Psoas muscle (tissue), 8 donors: ENCODE results near the gene YIPF2. TPM values are rescaled to one million over a fixed set of nuclear protein-coding genes. Genes with fewer than 3 reads are reported as not detected.

Source experiments
- ATAC-seq, 4 donors: fragments of 200-7000 bp; cut with Tn5 transposase; one replicate each; pipeline ENCODE4 v1.9.1; 2020; ENCODE audit warnings: moderate library complexity in 3 of 4, mild to moderate bottlenecking in 2 of 4
- DNase-seq, 2 donors: peaks; one replicate each; pipeline ENCODE4 v3.0.0-alpha.2; 2020
- H3K27ac ChIP-seq: fragments of 200-600 bp; one replicate; pipeline ENCODE4 v1.8.0; 2022
- H3K27me3 ChIP-seq, 3 donors: fragments of 200-600 bp in 1 of 3; one replicate each; pipeline versions ENCODE4 v1.6.1 to v1.8.0; 2013 to 2022; ENCODE audit warnings: low read length in 2 of 3, mild to moderate bottlenecking in 2 of 3, moderate library complexity in 1 of 3; ENCODE audit not compliant: insufficient read depth in 3 of 3
- H3K36me3 ChIP-seq, 2 donors: fragments of 200-600 bp in 1 of 2; one replicate each; pipeline versions ENCODE4 v1.6.1 to v1.8.0; 2013 to 2022; ENCODE audit warnings: low read depth in 1 of 2, mild to moderate bottlenecking in 1 of 2, moderate library complexity in 1 of 2; ENCODE audit not compliant: insufficient read depth in 1 of 2
- H3K4me1 ChIP-seq: fragments of 200-600 bp; one replicate; pipeline ENCODE4 v1.8.0; 2022
- H3K4me3 ChIP-seq: fragments of 200-600 bp; one replicate; pipeline ENCODE4 v1.8.0; 2022; ENCODE audit warnings: mild to moderate bottlenecking
- H3K9me3 ChIP-seq: fragments of 200-600 bp; one replicate; pipeline ENCODE4 v1.8.0; 2022
- WGBS, 3 donors: extraction: QIAGEN DNeasy Blood & Tissue Kit; methylation state at CpG; one replicate each; pipeline versions ENCODE4 v1.1.6 to v1.1.7; 2013; 5-methylcytosine and 5-hydroxymethylcytosine counted together
- intact Hi-C, 2 donors: fragments of 100-400 bp; cut with DNase I; formaldehyde crosslinking; loops; one replicate each; pipeline versions ENCODE4 v1.11.0 to v1.14.2; 2022
- polyA plus RNA-seq, 3 donors: library from polyadenylated mRNA; stranded (reverse); fragments of 200-250 nt; gene quantifications; one replicate each; pipeline ENCODE4 v1.2.3, GENCODE V29; 2013
- total RNA-seq, 4 donors: library from RNA; stranded (reverse); fragmentation: NEBNext Ultra II Directional in 2 of 4; extraction: Animal tissue kit (Norgen Biotek cat#: 25700) in 2 of 4; gene quantifications; one replicate each; pipeline versions ENCODE4 v1.2.1 to v1.2.4, GENCODE V29; 2021 to 2023
- TF ChIP-seq, protein P1 (sequence below): fragments of 200-600 bp; IDR thresholded peaks from one replicate; pipeline ENCODE4 v1.8.0; 2022; ENCODE audit warnings: antibody characterized with exemption
- donor health status: healthy with polysubstance abuse.
- donor health status: DM: no; HTN: no; CAD: no; lungs with moderate emphysema.
- donor health status: Bipolar disorder and iron deficiency.
- donor health status: healthy.
- donor health status: DM: yes; HTN: yes; CAD: no.
- donor health status: DM: no; HTN: no; CAD: no.
- donor health status: DM: no; HTN: no; CAD: no.
- donor health status: DM: yes; HTN: yes; CAD: no.

Gene YIPF2
- total and polyA plus RNA-seq, 7 donors: 12.1 to 18.5 (median 16.9) TPM

DNA sequence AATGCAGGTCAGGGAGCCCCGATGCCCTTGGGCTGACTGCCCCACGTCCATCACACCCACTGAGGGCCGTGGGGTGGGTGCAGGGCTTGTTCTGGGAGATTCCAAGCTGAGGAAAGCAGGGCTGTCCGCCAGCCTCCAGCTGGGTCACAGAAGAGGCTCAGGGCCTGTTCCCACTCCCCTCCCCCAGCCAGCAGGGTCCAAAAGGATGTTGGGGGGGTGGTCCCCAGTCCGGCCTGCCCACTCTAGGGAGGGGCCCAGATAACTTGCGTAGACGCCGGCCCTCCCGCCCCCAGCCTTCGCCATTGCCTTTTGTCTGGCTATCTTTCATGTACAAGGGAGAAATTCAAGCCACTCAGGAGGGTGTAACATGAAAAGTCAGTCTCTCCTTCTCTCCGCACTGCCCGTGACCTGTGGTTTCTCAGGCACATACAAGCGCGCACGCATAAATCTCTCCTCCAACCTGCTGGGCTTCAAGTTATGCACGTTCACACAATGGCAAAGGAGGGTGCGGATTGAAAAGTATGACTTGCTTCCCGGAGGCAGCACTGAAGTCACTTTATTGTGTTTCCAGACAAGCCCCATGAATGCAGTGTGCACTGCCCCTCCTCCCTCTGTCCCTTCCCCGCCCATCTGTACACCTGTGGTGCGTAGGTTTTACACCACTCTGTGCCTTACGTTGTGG lies 36.9 kb downstream of the YIPF2 start:
- DNase-seq: no peak
- peak; percentile 30 to 46 (median 44) for ATAC-seq
- Histone ChIP-seq H3K4me1 (peaks cover 84% of the 10 kb centered on the region), H3K27me3 (no peaks in the 10 kb centered on the region), H3K36me3 (no peaks in the 10 kb centered on the region), H3K27ac (peak overlapping the region; percentile 91), H3K9me3 (no peaks in the 10 kb centered on the region), H3K4me3 (peak overlapping the region; percentile 41)
- intact Hi-C loops: no loop called here
- TF ChIP-seq, protein P1, sequence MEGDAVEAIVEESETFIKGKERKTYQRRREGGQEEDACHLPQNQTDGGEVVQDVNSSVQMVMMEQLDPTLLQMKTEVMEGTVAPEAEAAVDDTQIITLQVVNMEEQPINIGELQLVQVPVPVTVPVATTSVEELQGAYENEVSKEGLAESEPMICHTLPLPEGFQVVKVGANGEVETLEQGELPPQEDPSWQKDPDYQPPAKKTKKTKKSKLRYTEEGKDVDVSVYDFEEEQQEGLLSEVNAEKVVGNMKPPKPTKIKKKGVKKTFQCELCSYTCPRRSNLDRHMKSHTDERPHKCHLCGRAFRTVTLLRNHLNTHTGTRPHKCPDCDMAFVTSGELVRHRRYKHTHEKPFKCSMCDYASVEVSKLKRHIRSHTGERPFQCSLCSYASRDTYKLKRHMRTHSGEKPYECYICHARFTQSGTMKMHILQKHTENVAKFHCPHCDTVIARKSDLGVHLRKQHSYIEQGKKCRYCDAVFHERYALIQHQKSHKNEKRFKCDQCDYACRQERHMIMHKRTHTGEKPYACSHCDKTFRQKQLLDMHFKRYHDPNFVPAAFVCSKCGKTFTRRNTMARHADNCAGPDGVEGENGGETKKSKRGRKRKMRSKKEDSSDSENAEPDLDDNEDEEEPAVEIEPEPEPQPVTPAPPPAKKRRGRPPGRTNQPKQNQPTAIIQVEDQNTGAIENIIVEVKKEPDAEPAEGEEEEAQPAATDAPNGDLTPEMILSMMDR: no peak
- 21 to 30% (median 25%) methylated on average over 21 of the region's 21 CpGs for WGBS, 3 donors

DNA sequence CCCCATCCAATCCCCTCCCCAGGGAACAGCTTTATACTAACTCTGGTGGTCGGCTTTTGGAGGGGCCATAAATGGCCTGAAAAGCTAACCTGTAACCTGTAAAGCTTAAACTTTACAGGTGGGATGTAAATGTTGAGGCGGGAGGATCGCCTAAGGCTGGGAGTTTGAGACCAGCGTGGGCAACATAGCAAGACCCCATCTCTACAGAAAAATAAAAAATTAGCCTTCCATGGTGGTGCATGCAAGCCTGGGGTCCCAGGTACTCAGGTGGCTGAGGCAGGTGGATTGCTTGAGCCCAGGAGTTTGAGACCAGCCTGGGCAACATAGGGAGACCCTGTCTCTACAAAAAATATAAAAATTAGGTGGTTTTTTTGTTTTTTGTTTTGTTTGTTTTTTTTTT lies 38.6 kb downstream of the YIPF2 start:
- Histone ChIP-seq H3K36me3 (no peaks in the 10 kb centered on the region), H3K4me1 (peaks cover 73% of the 10 kb centered on the region), H3K4me3 (no peak overlapping the region), H3K9me3 (no peaks in the 10 kb centered on the region), H3K27ac (peak overlapping the region; percentile 24), H3K27me3 (no peaks in the 10 kb centered on the region)
- ATAC-seq (no peak), DNase-seq (no peak)
- 95 to 98% (median 97%) methylated on average over 4 of the region's 4 CpGs for WGBS, 3 donors
- intact Hi-C loops: no loop called here
- TF ChIP-seq, protein P1: no peak

DNA sequence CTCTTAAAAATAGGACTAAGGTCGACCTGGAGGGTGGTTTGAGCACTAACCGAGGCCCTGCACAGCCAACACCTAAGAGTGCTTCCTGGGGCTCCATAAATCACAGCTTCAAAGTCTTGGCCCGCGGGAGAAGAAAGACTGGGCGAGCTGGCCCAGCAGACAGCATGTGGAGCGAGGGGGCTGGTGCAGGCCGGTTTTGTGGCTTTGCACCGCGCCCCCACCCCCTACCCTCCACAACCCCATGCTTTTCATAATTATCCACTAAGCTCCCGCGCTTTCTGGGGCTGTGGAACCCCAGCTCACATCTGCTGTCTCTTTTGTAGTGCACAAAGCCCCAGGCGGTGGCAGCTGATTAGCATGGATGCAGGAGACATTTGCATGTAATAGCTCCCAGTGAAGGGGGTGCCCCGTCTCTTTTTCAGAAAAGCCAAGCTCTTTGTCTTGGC lies 40.0 kb downstream of the YIPF2 start:
- no peak for DNase-seq
- Histone ChIP-seq H3K27me3 (no peaks in the 10 kb centered on the region), H3K36me3 (no peaks in the 10 kb centered on the region), H3K4me1 (peaks cover 71% of the 10 kb centered on the region), H3K4me3 (no peak overlapping the region), H3K9me3 (no peaks in the 10 kb centered on the region), H3K27ac (peak overlapping the region; percentile 64)
- no peak for ATAC-seq
- intact Hi-C loops: no loop called here
- TF ChIP-seq, protein P1: no peak
- 32 to 44% (median 33%) methylated on average over 13 of the region's 13 CpGs for WGBS, 3 donors

DNA sequence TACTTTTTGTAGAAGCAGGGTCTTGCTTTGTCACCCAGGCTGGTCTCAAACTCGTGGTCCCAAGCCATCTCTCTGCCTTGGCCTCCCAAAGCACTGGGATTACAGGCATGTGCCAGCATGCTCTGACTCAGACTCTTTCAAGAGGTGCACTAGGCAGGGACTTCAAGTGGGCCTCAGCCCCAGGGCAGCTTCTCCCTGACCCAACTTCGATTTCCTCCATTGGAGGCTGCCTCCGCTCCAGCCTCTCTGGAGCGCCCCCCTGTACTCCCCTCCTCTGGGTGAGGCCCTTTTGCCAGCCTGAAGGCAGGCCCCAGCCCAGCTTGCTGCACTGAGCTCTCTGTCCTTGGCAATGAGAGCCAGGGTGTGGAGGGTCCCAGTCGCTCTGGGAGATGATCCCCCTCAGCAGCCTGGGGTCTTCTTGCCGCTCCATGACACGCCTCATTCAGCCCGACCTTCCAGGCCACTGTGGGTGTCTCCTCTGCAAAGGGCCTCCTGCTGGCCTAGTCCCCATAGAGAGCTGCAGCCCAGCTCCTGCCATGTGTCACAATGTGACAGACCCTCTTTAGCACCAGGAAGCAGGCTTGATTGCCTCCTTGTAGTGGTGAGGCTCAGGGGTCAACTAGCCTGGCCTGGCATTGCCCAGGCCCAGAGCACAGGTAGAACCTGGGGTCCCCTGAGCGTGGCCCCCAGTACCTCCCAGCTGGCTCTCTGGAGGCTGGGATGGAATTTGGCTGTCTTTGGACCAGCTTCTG lies 40.6 kb downstream of the YIPF2 start:
- DNase-seq (no peak), ATAC-seq (peak in 2 of 4 donors; percentile 22 to 24)
- H3K4me3 ChIP-seq: no peak overlapping the region
- no peaks in the 10 kb centered on the region for H3K27me3 ChIP-seq
- no peaks in the 10 kb centered on the region for H3K36me3 ChIP-seq
- H3K27ac ChIP-seq: peak overlapping the region; percentile 64
- TF ChIP-seq, protein P1: no peak
- 67 to 80% (median 71%) methylated on average over 9 of the region's 9 CpGs for WGBS, 3 donors
- intact Hi-C loops: no loop called here
- peaks cover 66% of the 10 kb centered on the region for H3K4me1 ChIP-seq
- H3K9me3 ChIP-seq: no peaks in the 10 kb centered on the region
